SU-DHL-6 (cell line): ENCODE results near the gene OASL.

Experiments used
- CTCF ChIP-seq: fragments of 200-600 bp; sonication (generic); IDR thresholded peaks from one replicate; pipeline ENCODE4 v1.5.1; 2017; ENCODE audit warnings: antibody characterized with exemption, mild to moderate bottlenecking, low read length, moderate library complexity; ENCODE audit not compliant: insufficient read depth, poor library complexity, severe bottlenecking
- EZH2phosphoT487 ChIP-seq: fragments of 200-600 bp; sonication (generic), shearing (Covaris generic); conservative IDR thresholded peaks from 2 replicates; pipeline ENCODE4 v1.6.1; 2018; ENCODE audit warnings: mild to moderate bottlenecking, antibody characterized with exemption, low read length, moderate library complexity, mixed read lengths

GRCh38 chr12:121036810-121037326, 2.2 kb downstream of the OASL start:
- TF ChIP-seq EZH2phosphoT487 (no peak), CTCF (no peak)
